Activated T-helper 1 cell treated with anti-CD3 and anti-CD28 coated beads, Interleukin-12 subunit alpha, Interleukin-12 subunit beta, Interleukin-2, Interleukin-4 antibody, amounts not matched to agents 30 ng/mL and 10 ng/mL and 1 ng/mL, durations not matched to agents 14 hours and 24 hours and 36 hours (primary cell): ENCODE measurements around the gene PDHB. TPM values are rescaled to one million over a fixed set of nuclear protein-coding genes. Genes with fewer than 3 reads are reported as not detected.
A peak's percentile ranks its signal among the peaks of the same experiment; 100 is the strongest.

ENCODE experiments used
- DNase-seq: peaks from one replicate; pipeline ENCODE4 v3.0.0; 2021; ENCODE audit warnings: low spot score
- H3K27ac Mint-ChIP-seq: one replicate; pipeline ENCODE4 v1.8.0; 2021; ENCODE audit warnings: mild to moderate bottlenecking, mixed read lengths
- H3K27me3 Mint-ChIP-seq: one replicate; pipeline ENCODE4 v1.8.0; 2022; ENCODE audit warnings: mild to moderate bottlenecking, moderate library complexity, mixed read lengths; ENCODE audit not compliant: insufficient read depth
- H3K36me3 Mint-ChIP-seq: one replicate; pipeline ENCODE4 v1.8.0; 2021; ENCODE audit warnings: low read depth, mixed read lengths
- H3K4me1 Mint-ChIP-seq: one replicate; pipeline ENCODE4 v1.8.0; 2021; ENCODE audit warnings: low read depth, mixed read lengths
- H3K4me3 Mint-ChIP-seq: one replicate; pipeline ENCODE4 v1.8.0; 2021; ENCODE audit warnings: mild to moderate bottlenecking, moderate library complexity, mixed read lengths
- H3K9me3 Mint-ChIP-seq: one replicate; pipeline ENCODE4 v1.8.0; 2021; ENCODE audit warnings: mixed read lengths
- intact Hi-C: fragments of 100-400 bp; cut with micrococcal nuclease; formaldehyde crosslinking; loops from one replicate; pipeline ENCODE4 v1.15.1; 2024
- total RNA-seq: library from RNA; stranded (reverse); gene quantifications from 2 replicates; pipeline ENCODE4 v1.2.3, GENCODE V29; 2022

PDHB gene
- total RNA-seq, 1 donor from 2014 or later, result 68.1 TPM

DNA sequence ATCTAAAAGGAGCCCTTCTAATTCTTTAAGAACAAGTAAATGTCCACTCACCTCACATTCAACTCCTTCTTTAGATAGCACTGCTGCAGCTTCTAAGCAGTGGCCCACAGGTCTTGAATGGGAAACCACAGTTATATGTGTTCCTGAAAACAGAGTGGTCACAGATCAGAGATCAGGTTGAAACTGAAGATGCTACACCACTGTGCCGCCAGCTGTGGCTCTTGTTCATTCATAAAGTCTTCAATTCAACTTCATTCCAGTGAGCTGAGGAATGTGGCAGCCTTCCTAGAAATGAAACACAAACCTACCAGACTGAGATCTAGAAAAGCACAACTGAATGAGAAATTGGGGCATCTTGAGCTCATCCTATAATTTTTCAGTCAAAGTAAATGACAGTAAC lies 4.0 kb downstream of the PDHB start:
- no peak for DNase-seq
- no peaks in the 10 kb centered on the region for H3K9me3 Mint-ChIP-seq
- H3K4me3 Mint-ChIP-seq, result no peak overlapping the region
- no peaks in the 10 kb centered on the region for H3K27me3 Mint-ChIP-seq
- H3K4me1 Mint-ChIP-seq, result peaks cover 25% of the 10 kb centered on the region
- H3K27ac Mint-ChIP-seq, result no peak overlapping the region
- H3K36me3 Mint-ChIP-seq, result peaks cover 43% of the 10 kb centered on the region
- intact Hi-C loops, result loop anchor here (5.0 to 10.0 kb wide), 2 partner anchors 72 to 425 kb away; partner anchors contain the start of gene FLNB

GRCh38 chr3:58427661-58428361 lies 5.8 kb downstream of the PDHB start:
- H3K9me3 Mint-ChIP-seq, result no peaks in the 10 kb centered on the region
- DNase-seq, result no peak
- peaks cover 10% of the 10 kb centered on the region for H3K4me1 Mint-ChIP-seq
- H3K27me3 Mint-ChIP-seq, result no peaks in the 10 kb centered on the region
- H3K4me3 Mint-ChIP-seq, result no peak overlapping the region
- peaks cover 46% of the 10 kb centered on the region for H3K36me3 Mint-ChIP-seq
- peak overlapping the region; percentile 21 for H3K27ac Mint-ChIP-seq
- intact Hi-C loops, result no loop called here

GRCh38 chr3:58425782-58426181 lies 7.8 kb downstream of the PDHB start:
- no peak for DNase-seq
- H3K9me3 Mint-ChIP-seq, result no peaks in the 10 kb centered on the region
- no peak overlapping the region for H3K27ac Mint-ChIP-seq
- H3K4me1 Mint-ChIP-seq, result no peaks in the 10 kb centered on the region
- H3K27me3 Mint-ChIP-seq, result no peaks in the 10 kb centered on the region
- peaks cover 41% of the 10 kb centered on the region for H3K36me3 Mint-ChIP-seq
- H3K4me3 Mint-ChIP-seq, result no peak overlapping the region
- intact Hi-C loops, result no loop called here

DNA sequence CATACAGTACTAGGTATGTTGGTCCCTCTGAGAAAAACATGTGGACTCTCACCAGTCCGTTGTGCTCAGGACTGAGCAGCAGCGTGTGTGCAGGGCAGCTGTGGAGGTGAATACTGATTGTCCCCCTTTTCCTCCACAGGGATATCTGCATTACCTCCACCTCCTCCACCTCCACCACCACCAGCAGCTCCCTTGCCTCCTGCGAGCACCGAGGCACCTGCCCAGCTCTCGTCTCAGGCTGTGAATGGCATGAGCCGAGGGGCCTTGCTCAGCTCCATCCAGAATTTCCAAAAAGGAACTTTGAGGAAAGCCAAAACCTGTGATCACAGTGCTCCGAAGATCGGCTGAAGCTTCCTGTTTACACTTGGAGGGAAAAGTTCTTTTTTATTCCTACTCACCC lies 9.0 kb downstream of the PDHB start:
- H3K27ac Mint-ChIP-seq, result no peak overlapping the region
- intact Hi-C loops, result no loop called here
- no peaks in the 10 kb centered on the region for H3K27me3 Mint-ChIP-seq
- no peak for DNase-seq
- no peaks in the 10 kb centered on the region for H3K9me3 Mint-ChIP-seq
- no peaks in the 10 kb centered on the region for H3K4me1 Mint-ChIP-seq
- no peak overlapping the region for H3K4me3 Mint-ChIP-seq
- H3K36me3 Mint-ChIP-seq, result peaks cover 41% of the 10 kb centered on the region

DNA sequence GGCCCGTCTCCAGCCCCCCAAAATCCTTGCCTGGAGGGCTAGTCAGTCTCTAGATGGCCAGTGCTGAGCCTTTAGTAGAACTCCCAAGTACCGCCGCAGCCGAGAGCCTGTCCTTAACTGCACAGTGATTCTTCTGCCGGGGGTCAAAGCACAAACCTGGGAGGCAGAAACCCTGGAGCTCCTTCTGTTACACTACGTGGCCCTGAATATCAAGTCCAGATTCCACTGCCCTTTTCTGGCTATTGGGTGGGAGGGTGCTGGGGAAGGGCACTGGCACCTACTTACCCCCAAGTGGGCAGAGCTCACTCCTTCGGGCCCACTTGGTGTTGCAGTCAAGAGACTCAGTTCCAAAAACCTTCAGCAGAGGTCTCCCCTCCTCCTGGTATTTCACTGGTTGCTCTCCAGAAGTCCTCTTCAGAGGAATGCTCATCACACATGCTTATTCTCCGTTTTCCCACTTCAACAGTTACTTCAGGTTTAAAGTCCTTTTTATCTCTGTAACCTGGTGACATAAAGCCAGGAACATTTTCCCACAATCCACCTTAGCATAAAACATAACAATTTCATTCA lies 10.8 kb downstream of the PDHB start:
- Mint-ChIP-seq H3K27me3 (no peaks in the 10 kb centered on the region), H3K27ac (no peak overlapping the region), H3K4me3 (no peak overlapping the region), H3K36me3 (peaks cover 30% of the 10 kb centered on the region), H3K4me1 (peaks cover 4% of the 10 kb centered on the region), H3K9me3 (no peaks in the 10 kb centered on the region)
- intact Hi-C loops, result no loop called here
- no peak for DNase-seq

- no peak overlapping the region for H3K4me3 Mint-ChIP-seq
- H3K27me3 Mint-ChIP-seq, result no peaks in the 10 kb centered on the region
- peaks cover 25% of the 10 kb centered on the region for H3K36me3 Mint-ChIP-seq
- no peak for DNase-seq
- intact Hi-C loops, result no loop called here
- no peak overlapping the region for H3K27ac Mint-ChIP-seq
- H3K4me1 Mint-ChIP-seq, result peaks cover 4% of the 10 kb centered on the region
- no peaks in the 10 kb centered on the region for H3K9me3 Mint-ChIP-seq
Measured at GRCh38 chr3:58421004-58421403, 12.6 kb downstream of the PDHB start.

DNA sequence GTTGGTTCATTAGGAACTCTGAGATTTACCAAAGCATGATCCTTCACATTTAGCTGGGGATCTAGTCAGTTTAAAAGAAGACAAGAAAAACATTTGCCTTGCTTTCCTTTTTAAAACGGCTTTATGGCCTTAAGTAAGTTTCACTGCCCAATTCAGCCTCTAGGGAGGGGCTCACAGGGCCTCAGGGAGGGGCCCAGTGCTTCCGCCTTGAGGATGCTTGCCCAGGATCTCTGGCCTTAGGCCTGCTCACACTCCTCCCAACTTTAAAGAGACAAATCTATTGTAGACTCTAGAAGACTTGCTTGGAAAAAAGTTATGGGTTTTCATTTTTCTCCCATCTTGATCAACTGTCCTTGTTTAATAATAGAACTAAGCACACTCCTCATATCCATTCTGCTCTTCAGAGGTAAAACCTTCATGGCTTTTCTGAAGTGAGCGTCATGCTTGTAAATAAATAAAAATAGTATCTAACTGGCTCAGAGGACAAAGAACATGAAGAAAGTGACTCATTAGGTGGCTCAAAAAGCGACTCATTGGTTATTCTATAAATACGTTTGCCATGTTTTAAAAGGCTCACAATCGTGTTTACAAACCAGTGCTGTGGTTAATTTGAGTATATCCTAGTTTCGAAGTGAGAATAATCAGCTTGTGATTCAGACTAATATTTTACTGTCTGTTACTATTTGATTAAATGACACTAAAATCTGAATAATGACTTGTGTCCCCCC lies 13.7 kb downstream of the PDHB start:
- no peak for DNase-seq
- H3K36me3 Mint-ChIP-seq, result peaks cover 21% of the 10 kb centered on the region

DNA sequence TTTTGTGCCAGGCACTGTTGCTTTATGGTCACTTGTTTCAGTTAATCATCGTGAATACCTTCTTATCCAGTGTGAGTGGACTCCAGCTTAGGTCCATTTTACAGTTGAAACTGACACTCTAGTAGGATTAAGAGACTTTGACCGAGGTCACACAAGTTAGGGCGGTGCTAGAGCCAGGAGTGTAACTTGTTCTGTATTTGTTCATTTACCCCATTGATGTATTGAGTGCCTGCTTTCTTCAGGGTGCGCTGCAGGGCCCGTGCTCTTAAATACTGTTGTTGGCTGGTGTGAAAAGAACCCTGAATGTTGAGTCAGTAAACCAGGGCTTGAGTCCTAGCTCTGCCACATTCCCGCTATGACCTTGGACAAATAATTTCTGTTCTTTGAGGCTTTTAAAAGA lies 15.4 kb downstream of the PDHB start:
- H3K9me3 Mint-ChIP-seq, result no peaks in the 10 kb centered on the region
- intact Hi-C loops, result no loop called here
- DNase-seq, result no peak
- no peak overlapping the region for H3K27ac Mint-ChIP-seq
- H3K4me3 Mint-ChIP-seq, result no peak overlapping the region
- peaks cover 18% of the 10 kb centered on the region for H3K36me3 Mint-ChIP-seq
- no peaks in the 10 kb centered on the region for H3K27me3 Mint-ChIP-seq
- peaks cover 12% of the 10 kb centered on the region for H3K4me1 Mint-ChIP-seq

More for the DNA sequence above, 13.7 kb downstream of the PDHB start:
- Mint-ChIP-seq H3K27me3 (no peaks in the 10 kb centered on the region), H3K27ac (peak overlapping the region; percentile 26), H3K9me3 (no peaks in the 10 kb centered on the region), H3K4me3 (no peak overlapping the region), H3K4me1 (peaks cover 4% of the 10 kb centered on the region)
- intact Hi-C loops, result no loop called here

DNA sequence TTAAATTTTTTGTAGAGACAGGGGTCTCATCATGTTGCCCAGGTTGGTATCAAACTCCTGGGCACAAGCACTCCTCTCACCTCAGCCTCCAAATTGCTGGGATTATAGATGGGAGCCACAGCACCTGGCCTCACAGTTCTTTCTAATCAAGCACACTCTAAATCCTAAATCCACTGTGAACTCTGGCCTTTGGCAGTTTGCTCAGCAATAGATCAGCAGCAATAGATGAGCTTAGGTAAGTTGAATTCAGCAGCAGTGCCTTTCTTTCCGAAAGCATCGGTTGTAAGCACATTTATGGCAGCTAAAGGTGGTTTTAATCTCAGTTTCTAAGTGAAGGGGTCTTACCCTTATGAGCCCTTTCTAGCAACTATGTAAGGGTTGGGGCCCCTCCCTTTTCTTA lies 16.6 kb downstream of the PDHB start:
- H3K9me3 Mint-ChIP-seq, result no peaks in the 10 kb centered on the region
- intact Hi-C loops, result no loop called here
- peaks cover 19% of the 10 kb centered on the region for H3K36me3 Mint-ChIP-seq
- no peaks in the 10 kb centered on the region for H3K27me3 Mint-ChIP-seq
- peaks cover 12% of the 10 kb centered on the region for H3K4me1 Mint-ChIP-seq
- H3K4me3 Mint-ChIP-seq, result no peak overlapping the region
- H3K27ac Mint-ChIP-seq, result no peak overlapping the region
- DNase-seq, result no peak

DNA sequence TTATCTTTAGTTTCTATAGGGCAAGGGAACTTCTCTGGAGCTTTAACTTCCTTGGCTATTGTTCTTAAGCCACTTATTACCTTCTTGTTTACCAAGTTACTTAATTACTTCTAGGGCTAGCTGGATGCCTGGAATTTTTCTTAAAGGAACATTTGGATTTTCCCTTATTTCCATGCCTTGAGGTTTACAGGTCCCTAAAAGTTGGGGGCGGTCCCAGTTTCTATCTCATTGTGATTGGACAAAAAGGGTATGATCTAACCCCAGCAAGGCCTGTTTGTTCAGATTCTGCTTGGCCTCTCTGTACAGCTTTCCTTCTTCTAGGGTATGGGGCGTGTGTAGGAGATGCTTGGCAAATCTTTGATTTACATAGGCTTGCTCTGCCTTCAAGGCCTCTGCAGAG lies 17.4 kb downstream of the PDHB start:
- DNase-seq, result no peak
- no peak overlapping the region for H3K4me3 Mint-ChIP-seq
- no peaks in the 10 kb centered on the region for H3K9me3 Mint-ChIP-seq
- H3K36me3 Mint-ChIP-seq, result peaks cover 21% of the 10 kb centered on the region
- intact Hi-C loops, result no loop called here
- H3K27me3 Mint-ChIP-seq, result no peaks in the 10 kb centered on the region
- peaks cover 12% of the 10 kb centered on the region for H3K4me1 Mint-ChIP-seq
- H3K27ac Mint-ChIP-seq, result no peak overlapping the region

DNA sequence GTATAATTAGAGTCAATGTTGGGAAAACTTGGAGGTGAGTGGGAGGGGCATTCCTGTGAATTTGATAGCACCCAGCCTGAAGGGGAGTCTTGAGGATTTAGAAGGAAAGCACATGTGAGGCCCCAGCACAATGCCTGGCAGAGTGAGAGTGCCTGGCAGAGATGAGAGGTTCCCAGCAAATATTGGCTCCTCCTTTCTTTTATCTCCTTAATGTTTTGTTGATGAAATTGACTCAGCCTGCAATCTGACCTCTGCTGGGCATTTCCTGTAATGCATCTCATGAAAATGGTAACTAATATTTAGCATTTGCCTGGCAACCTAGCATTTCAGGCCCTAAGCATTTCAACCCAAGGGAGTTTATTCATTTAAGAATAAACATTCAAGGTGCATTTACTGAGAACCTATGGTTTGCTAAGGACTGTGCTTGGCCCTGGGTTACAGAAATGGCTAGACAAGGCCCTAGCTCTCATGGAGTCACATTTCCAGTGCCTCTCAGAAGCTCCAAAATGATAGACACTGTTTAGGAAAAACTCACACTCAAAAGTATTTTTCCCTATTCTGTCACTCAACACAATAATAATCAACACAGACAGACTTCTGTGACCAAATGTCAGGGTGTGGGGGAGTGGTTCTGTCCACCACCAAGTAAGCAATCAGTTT lies 19.0 kb downstream of the PDHB start:
- intact Hi-C loops, result loop anchor here (1.0 to 2.0 kb wide), 7 partner anchors 60 to 227 kb away; no protein-coding TSS in a partner anchor
- H3K4me1 Mint-ChIP-seq, result peaks cover 12% of the 10 kb centered on the region
- H3K4me3 Mint-ChIP-seq, result no peak overlapping the region
- peak; percentile 42 for DNase-seq
- no peaks in the 10 kb centered on the region for H3K27me3 Mint-ChIP-seq
- no peak overlapping the region for H3K27ac Mint-ChIP-seq
- H3K9me3 Mint-ChIP-seq, result no peaks in the 10 kb centered on the region
- H3K36me3 Mint-ChIP-seq, result peaks cover 31% of the 10 kb centered on the region

DNA sequence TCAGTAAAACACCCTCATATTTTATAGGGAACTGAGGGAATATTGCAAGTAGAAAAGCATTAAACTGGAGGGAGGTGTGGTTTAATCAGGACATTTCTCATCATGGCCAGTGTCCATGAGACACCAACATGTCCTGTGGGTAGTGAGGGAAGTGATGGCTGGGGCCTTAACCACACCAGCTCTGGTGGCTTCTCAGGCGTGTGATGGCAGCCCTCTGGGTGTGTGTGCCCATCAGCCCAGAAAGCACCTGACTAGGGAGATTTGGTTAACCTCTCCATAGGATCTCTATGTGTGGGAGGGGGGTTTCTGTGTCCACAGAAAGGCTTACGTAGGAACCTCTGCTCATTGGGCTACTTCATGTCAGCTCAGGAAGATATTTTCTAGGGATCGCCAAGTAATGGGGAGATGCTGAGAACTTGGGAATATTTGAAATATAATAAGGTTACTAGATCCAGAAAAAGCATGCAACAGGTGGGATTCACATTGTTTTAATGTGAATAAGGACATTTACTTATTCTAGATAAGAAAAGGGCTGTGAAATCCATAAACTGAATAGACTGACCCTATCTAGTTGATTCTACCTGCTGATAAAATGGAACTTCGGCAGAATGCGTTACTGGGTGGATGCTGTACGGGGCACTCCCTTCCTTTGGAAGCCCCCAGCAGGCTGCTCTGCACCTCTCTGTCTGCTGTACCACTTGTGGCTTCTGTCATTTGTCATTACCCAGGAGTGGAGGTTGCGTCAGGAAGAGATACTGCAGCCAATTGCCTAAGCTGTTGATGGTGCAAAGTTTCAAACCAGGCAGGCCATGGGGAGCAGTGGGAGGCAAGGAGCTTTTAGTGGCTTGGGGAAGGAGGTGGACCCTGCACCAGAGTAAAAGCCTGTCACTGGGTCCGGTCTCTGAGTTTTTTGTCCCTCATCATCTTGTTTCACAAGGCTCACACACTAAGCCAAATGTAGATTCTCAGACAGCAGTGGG lies 21.5 kb downstream of the PDHB start:
- intact Hi-C loops, result no loop called here
- Mint-ChIP-seq H3K9me3 (no peaks in the 10 kb centered on the region), H3K4me1 (peaks cover 8% of the 10 kb centered on the region), H3K27me3 (no peaks in the 10 kb centered on the region), H3K36me3 (peaks cover 40% of the 10 kb centered on the region), H3K4me3 (no peak overlapping the region), H3K27ac (no peak overlapping the region)
- DNase-seq, result no peak
